Nasal cavity respiratory epithelium epithelial cell of viscerocranial mucosa (primary cell): ENCODE measurements around the gene AXDND1. TPM values are rescaled to one million over a fixed set of nuclear protein-coding genes. Genes with fewer than 3 reads are reported as not detected.

Source experiments
- total RNA-seq: library from RNA; depleted of rRNA; stranded (reverse); fragments of >200 nt; gene quantifications from 2 replicates; pipeline ENCODE4 v1.2.3, GENCODE V29; 2014

Gene AXDND1, protein sequence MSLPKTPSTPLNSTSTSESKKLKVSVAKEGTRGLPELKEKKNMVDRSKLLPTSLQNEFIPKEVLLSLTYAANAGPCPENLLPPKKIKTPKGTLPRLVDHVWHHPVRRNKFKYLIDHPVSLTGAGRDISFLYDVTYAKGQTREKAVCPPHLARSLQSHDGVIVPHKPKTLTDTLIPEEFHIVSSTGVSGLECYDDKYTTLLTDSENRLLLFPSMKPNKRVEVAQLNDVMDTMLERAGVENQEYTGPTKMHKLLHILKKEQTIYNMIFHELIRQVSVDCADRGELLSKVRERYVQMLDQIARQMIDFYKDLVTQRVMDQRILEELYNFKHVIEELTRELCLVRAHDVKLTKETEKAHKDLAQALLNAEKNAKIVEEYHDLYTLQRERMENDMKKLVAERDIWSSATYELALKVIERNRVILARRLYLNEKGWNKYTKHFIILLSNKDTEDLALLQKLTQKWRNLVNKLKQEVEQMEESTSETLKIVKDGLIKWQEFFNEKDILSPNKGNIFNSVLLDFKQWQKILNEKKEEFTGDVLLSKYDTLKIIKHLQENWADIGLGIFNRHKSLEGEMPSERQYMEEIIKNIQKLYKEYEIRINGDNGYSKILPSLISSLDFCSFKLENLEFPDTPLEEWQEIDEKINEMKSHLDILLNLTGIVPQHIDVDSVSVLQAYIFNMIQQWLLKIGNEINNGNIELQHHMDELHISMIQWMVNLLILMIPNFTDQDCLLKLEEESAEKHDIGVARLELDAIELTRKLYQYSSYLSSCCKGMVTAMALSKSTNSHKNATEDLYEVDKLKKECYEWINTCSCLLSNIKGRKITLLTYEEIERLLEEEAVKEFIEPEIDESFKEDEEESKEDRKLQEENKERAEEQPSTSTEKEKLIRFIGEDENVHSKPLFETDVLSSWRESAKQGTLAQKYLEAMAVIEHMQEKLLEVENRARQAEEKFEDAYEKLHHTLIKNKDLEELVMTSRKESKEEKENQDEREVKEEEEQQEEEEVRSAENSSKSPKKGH
- under 0.01 and 0.07 TPM in 2 replicates for total RNA-seq

DNA sequence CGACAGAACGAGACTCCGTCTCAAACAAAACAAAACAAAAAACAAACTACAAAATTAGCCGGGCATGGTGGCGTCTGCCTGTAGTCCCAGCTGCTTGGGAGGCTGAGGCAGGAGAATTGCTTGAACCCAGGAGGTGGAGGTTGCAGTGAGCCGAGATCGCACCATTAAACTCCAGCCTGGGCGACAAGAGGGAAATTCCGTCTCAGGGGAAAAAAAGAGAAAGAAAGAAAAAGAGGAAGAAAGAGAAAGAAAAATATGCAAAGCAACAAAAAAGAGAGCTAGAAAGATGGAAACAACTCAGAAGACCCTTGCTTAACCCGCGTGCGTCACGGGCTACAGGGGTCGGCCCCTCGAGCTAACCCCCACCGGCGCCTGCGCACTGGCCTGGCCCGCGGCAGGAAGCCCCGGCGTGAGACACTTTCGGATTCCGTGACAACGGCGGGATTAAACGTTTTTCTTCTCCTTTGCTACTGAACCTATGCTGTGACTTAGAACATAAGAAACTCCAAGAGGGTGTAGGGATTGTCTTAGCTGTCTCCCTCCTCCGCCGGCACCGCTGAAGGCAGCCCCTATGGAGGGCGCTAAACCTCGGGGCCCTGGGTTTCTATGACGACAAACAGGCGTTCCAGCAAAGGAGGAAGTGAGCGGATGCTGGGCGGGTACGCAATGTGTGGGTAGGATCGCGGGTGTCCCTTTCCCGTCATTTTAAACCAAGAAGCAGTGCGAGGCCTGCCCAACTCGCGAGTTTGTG, at the start of gene AXDND1:
AXDND1 (plus strand) TSS at position 630 of the 751 bp plus-strand sequence. CDS start 539 bp downstream, outside the sequence.

DNA sequence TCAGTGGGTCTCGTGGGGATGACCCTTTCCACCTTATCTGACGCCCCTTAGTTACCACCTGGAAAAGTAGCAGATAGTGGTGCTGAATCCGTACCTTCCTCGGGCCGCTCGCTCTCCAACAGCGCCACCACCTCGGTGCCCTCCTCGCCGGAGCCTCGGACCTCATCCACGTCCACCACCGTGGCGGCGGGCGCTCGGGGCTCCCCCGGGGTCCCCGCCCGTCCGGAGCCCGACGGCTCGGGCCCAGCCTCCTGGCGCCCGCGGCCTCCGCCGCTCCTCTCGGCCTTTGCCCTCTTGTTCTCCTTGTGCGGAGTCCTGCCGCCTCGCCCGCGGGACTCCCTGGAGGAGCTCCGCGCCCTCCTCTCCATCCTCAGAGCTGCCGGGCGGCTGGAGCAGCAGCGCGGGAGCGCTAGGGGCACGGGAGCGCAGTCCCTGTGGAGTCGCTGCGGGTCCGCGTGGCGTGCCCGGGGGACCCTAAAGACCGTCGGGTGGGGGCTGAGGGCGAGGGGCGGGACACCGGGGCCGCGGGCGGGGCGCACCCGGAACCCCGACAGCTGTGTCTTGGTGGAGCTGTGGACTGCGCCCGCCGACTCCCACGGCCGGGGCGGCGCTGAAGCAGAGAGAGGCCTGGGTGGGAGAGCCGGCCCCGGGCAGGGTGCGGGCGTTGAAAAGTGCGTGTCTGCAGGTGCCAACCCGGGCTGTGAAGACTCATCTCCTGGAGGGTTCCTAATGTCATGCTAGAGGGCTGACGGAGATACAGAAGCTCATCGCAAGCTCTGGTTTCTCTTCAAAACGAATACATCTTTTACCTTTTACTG, 209.9 kb downstream of the AXDND1 start, which contains the start of gene NPHS2:
NPHS2 (minus strand) TSS at position 452 of the 818 bp plus-strand sequence; CDS start at position 368, 84 bp downstream.

DNA sequence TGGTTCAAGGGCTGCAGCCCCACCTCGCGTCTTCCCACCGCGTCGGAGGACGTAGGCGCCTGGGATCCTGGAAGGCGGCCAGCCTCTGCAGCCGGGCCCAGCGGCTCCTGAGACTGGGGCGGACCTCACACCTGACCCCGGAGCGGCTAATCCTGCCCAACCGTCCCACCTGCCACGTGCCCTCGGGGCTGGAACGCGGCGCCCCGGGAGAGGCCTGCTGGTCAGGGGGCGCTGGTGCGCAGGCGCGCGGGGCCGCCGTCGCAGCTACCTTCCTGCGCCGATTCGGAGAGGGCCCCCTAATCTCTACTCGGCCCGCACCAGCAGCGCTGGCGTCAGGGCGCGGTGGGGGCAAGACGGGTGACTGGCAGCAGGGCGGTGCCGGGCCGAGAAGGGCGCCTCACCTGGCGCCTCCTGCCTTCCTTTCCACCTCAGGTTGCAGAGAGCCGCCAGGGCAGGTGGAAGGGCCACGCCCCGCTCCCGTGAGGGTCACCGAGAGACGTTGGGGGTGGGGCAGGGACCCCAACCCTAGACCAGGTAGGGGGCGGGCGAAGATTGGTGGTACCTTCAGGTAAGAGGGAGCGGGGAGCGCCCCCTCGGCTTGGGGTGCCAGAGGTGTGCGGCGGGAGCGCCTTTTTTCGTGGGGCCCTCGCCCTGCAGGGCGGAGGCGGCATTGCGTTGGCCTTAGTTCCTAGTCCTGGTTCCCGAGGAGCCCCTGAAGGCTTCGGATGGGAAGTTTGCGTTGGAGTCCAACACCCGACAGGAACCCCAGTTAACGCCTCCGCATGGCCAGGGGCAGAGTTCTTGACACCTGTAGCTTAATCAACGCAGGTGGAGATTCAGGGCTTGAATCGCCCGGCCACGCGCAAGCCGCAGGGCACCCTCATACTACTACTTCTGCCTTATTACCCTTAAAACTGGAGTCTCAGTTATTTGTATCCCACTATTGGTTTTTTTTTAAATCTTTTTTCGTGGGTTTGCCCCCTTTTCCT, 226.1 kb downstream of the AXDND1 start, which contains the start of gene TDRD5:
TDRD5 (plus strand) TSS at position 241 of the 989 bp plus-strand sequence. CDS start 784 bp downstream, outside the sequence.

Other genes starting within 250 kb of the AXDND1 start
- 38.3 and 68.5 TPM in 2 replicates for gene ABL2, start 136.3 kb upstream of the AXDND1 start, total RNA-seq
- gene SOAT1, start 72.2 kb upstream of the AXDND1 start, total RNA-seq: 10.9 and 33.8 TPM in 2 replicates
- gene NPHS2, start 210.0 kb downstream of the AXDND1 start, total RNA-seq: not detected in 2 replicates
- under 0.01 TPM in 1 of 2 replicates, not detected in the other for gene TDRD5, start 225.9 kb downstream of the AXDND1 start, total RNA-seq